Trophoblast cell (in vitro differentiated cells and primary cell): ENCODE data around the gene KCNQ2.

Source experiments
- DNase-seq, 2 donors: peaks; one replicate each; pipeline ENCODE4 v3.0.0-alpha.2; 2016
- H2AFZ ChIP-seq: 2 replicates; pipeline ENCODE4 v1.6.1; 2013; ENCODE audit warnings: low read length, moderate library complexity, mild to moderate bottlenecking; ENCODE audit not compliant: insufficient read depth, poor library complexity
- H2AK5ac ChIP-seq: 2 replicates; pipeline ENCODE4 v1.6.1; 2013; ENCODE audit warnings: mild to moderate bottlenecking, low read length
- H2BK120ac ChIP-seq: 2 replicates; pipeline ENCODE4 v1.6.1; 2013; ENCODE audit warnings: low read length, mild to moderate bottlenecking, moderate library complexity; ENCODE audit not compliant: insufficient read depth, poor library complexity
- H2BK12ac ChIP-seq: 2 replicates; pipeline ENCODE4 v1.6.1; 2013; ENCODE audit warnings: mild to moderate bottlenecking, low read length, moderate library complexity
- H2BK5ac ChIP-seq: 2 replicates; pipeline ENCODE4 v1.6.1; 2013; ENCODE audit warnings: low read length, low read depth, moderate library complexity, mild to moderate bottlenecking; ENCODE audit not compliant: poor library complexity
- H3K14ac ChIP-seq: 2 replicates; pipeline ENCODE4 v1.6.1; 2013; ENCODE audit warnings: mild to moderate bottlenecking, low read length
- H3K18ac ChIP-seq: 2 replicates; pipeline ENCODE4 v1.6.1; 2013; ENCODE audit warnings: mild to moderate bottlenecking, low read length
- H3K23ac ChIP-seq: 2 replicates; pipeline ENCODE4 v1.6.1; 2013; ENCODE audit warnings: low read length
- H3K27ac ChIP-seq: 2 replicates; pipeline ENCODE4 v1.5.1; 2013; ENCODE audit warnings: low read depth, mild to moderate bottlenecking, inconsistent platforms, low read length, moderate library complexity
- H3K27me3 ChIP-seq: 2 replicates; pipeline ENCODE4 v1.6.1; 2013; ENCODE audit warnings: inconsistent platforms, mild to moderate bottlenecking, low read length, moderate library complexity; ENCODE audit not compliant: insufficient read depth
- H3K36me3 ChIP-seq, 2 experiments: 1 replicate in 1 of 2; 2 replicates in 1 of 2; pipeline ENCODE4 v1.6.1; 2013; ENCODE audit warnings: low read length in 2 of 2, mild to moderate bottlenecking in 2 of 2, moderate library complexity in 1 of 2; ENCODE audit not compliant: insufficient read depth in 2 of 2, control insufficient read depth in 1 of 2
- H3K4ac ChIP-seq: 2 replicates; pipeline ENCODE4 v1.6.1; 2013; ENCODE audit warnings: low read depth, mild to moderate bottlenecking, low read length, moderate library complexity
- H3K4me1 ChIP-seq, 2 experiments: 1 replicate in 1 of 2; 2 replicates in 1 of 2; pipeline ENCODE4 v1.6.1; 2013; ENCODE audit warnings: low read length in 2 of 2, mild to moderate bottlenecking in 2 of 2, moderate library complexity in 1 of 2; ENCODE audit not compliant: insufficient read depth in 2 of 2, control insufficient read depth in 1 of 2
- H3K4me2 ChIP-seq: 2 replicates; pipeline ENCODE4 v1.6.1; 2013; ENCODE audit warnings: inconsistent platforms, mild to moderate bottlenecking, low read length, moderate library complexity
- H3K4me3 ChIP-seq: 2 replicates; pipeline ENCODE4 v1.5.1; 2013; ENCODE audit warnings: mild to moderate bottlenecking, low read depth, low read length, inconsistent platforms
- H3K79me1 ChIP-seq: one replicate; pipeline ENCODE4 v1.6.1; 2013; ENCODE audit warnings: low read length
- H3K79me2 ChIP-seq: 2 replicates; pipeline ENCODE4 v1.6.1; 2013; ENCODE audit warnings: low read length, mild to moderate bottlenecking; ENCODE audit not compliant: control insufficient read depth, insufficient read depth, poor library complexity
- H3K9ac ChIP-seq: 2 replicates; pipeline ENCODE4 v1.6.1; 2013; ENCODE audit warnings: mild to moderate bottlenecking, low read length
- H3K9me3 ChIP-seq: 2 replicates; pipeline ENCODE4 v1.6.1; 2013; ENCODE audit warnings: low read depth, mild to moderate bottlenecking, control low read depth, inconsistent platforms, low read length; ENCODE audit not compliant: insufficient read depth
- H4K12ac ChIP-seq: 2 replicates; pipeline ENCODE4 v1.6.1; 2013; ENCODE audit warnings: low read depth, mild to moderate bottlenecking, low read length, moderate library complexity
- H4K8ac ChIP-seq: 2 replicates; pipeline ENCODE4 v1.6.1; 2013; ENCODE audit warnings: low read depth, mild to moderate bottlenecking, low read length, moderate library complexity
- H4K91ac ChIP-seq: one replicate; pipeline ENCODE4 v1.6.1; 2013; ENCODE audit warnings: low read depth, mild to moderate bottlenecking, low read length, moderate library complexity
- WGBS: extraction: QIAGEN DNeasy Blood & Tissue Kit; methylation state at CpG from one replicate; pipeline ENCODE4 v1.1.7; 2013; ENCODE audit warnings: missing lambda C conversion rate; ENCODE audit not compliant: insufficient read length, insufficient coverage; ENCODE audit errors: extremely low coverage; 5-methylcytosine and 5-hydroxymethylcytosine counted together

KCNQ2 gene

GRCh38 chr20:63402181-63402859 is 70.1 kb downstream of the KCNQ2 start:
- no peaks in the 10 kb centered on the region for H3K4me1 ChIP-seq
- no peak overlapping the region for H3K9ac ChIP-seq
- H3K36me3 ChIP-seq: no peaks in the 10 kb centered on the region
- no peak overlapping the region for H3K23ac ChIP-seq
- H3K4me2 ChIP-seq: no peak overlapping the region
- no peak overlapping the region for H3K18ac ChIP-seq
- no peak overlapping the region for H4K8ac ChIP-seq
- no peaks in the 10 kb centered on the region for H3K27me3 ChIP-seq
- no peak overlapping the region for H2BK5ac ChIP-seq
- H3K79me2 ChIP-seq: no peaks in the 10 kb centered on the region
- no peaks in the 10 kb centered on the region for H3K9me3 ChIP-seq
- no peak overlapping the region for H4K91ac ChIP-seq
- H3K27ac ChIP-seq: no peak overlapping the region
- H2AFZ ChIP-seq: no peak overlapping the region
- no peaks in the 10 kb centered on the region for H3K79me1 ChIP-seq
- no peak overlapping the region for H2BK12ac ChIP-seq
- H4K12ac ChIP-seq: no peak overlapping the region
- WGBS: no CpG with 5 or more reads among the region's 24 CpGs
- no peak overlapping the region for H2BK120ac ChIP-seq
- H3K14ac ChIP-seq: no peak overlapping the region
- H2AK5ac ChIP-seq: no peak overlapping the region
- no peak for DNase-seq
- no peak overlapping the region for H3K4me3 ChIP-seq
- H3K4ac ChIP-seq: no peak overlapping the region

- H2BK5ac ChIP-seq: no peak overlapping the region
- WGBS: no CpG with 5 or more reads among the region's 29 CpGs
- no peaks in the 10 kb centered on the region for H3K79me2 ChIP-seq
- no peak overlapping the region for H4K12ac ChIP-seq
- H3K27ac ChIP-seq: no peak overlapping the region
- H3K4me3 ChIP-seq: no peak overlapping the region
- no peaks in the 10 kb centered on the region for H3K4me1 ChIP-seq
- no peak overlapping the region for H3K4ac ChIP-seq
- no peak overlapping the region for H3K9ac ChIP-seq
- H2BK120ac ChIP-seq: no peak overlapping the region
- no peak overlapping the region for H2AFZ ChIP-seq
- no peak overlapping the region for H3K23ac ChIP-seq
- no peak overlapping the region for H2AK5ac ChIP-seq
- no peak for DNase-seq
- H3K14ac ChIP-seq: no peak overlapping the region
- no peak overlapping the region for H2BK12ac ChIP-seq
- no peaks in the 10 kb centered on the region for H3K79me1 ChIP-seq
- no peaks in the 10 kb centered on the region for H3K36me3 ChIP-seq
- no peaks in the 10 kb centered on the region for H3K9me3 ChIP-seq
- H3K4me2 ChIP-seq: no peak overlapping the region
- no peak overlapping the region for H4K91ac ChIP-seq
- H3K27me3 ChIP-seq: no peaks in the 10 kb centered on the region
- H4K8ac ChIP-seq: no peak overlapping the region
- no peak overlapping the region for H3K18ac ChIP-seq
Measured at GRCh38 chr20:63401384-63402110, 70.9 kb downstream of the KCNQ2 start.

DNA sequence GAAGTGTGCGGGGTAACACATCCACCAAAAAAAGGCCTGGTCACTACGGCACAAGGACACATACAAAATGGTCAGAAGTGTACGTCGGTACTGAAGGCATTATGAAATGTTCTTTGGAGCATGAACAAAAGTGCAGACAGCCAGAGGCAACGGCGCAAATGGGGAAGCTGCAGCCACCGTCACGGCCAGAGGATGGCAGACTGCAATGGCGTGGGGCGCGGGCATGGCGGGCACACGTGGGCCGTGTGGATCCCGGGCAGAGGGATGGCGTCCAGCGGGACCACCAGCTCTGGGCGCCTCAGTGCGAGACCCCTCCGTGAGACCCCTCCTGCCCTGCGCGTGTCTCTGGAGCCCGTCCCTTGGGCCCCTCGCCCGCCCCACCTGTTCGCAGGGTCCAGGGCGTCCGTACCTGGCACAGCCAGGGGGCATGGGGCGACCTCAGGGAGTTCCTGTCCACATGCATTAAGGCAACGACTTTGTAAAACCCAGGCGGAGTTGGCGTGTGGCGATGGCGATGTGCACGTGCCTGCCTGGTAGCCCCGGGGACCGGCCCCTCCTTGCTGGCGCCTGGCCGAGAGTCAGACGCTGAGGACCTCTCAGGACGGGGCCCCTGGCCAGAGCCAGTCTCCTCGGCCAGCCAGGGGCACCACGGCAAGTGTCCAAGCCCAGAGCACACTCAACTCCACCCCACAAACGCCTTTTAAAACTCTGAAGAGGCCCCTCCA is 71.8 kb downstream of the KCNQ2 start:
- no CpG with 5 or more reads among the region's 44 CpGs for WGBS
- Histone ChIP-seq H3K14ac (no peak overlapping the region), H3K36me3 (no peaks in the 10 kb centered on the region)

DNA sequence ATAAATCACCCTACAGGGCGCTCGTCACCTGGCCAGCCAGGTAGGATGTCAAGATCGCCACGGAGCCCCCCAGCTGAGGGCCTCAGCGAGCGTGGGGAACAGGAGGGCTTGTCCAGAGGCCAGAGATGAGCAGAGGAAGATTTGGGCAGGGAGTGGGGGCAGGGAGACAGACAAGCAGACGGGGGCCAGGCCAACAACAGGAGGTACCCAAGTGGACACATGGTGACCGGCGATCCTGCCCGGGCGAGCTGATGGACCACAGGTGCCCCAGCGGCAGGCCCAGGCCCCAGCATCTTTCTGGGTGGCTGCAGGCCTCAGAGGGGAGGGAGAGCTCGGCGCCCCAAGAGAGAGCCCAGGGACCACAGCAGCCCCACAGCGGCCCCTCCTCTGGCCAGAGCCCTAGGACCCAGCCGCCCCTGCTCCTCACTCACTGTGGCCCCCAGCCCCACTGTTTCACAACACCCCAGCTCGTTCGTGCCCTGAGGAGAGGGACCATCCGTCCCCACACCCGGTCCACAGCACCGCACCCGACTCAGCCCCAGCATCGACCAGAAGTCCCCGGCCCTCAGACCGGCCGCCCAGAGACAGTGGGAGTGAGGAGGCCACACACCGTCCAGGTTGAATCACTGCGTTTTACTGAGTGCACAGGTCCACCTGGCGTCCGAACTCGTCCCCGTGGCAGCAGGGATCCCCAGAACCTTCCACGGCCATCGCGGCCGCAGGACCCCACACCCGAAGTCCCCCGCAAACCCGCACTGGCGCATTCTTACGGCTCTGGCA is 72.7 kb downstream of the KCNQ2 start:
- Histone ChIP-seq H2AFZ (no peak overlapping the region), H3K23ac (no peak overlapping the region), H2BK120ac (no peak overlapping the region), H3K14ac (no peak overlapping the region), H3K79me1 (no peaks in the 10 kb centered on the region), H4K91ac (no peak overlapping the region), H3K4me2 (no peak overlapping the region), H2BK5ac (no peak overlapping the region), H3K4me1 (no peaks in the 10 kb centered on the region), H2BK12ac (no peak overlapping the region), H3K9me3 (no peaks in the 10 kb centered on the region), H3K4ac (no peak overlapping the region), H3K36me3 (no peaks in the 10 kb centered on the region), H3K18ac (no peak overlapping the region), H3K27me3 (no peaks in the 10 kb centered on the region), H3K79me2 (no peaks in the 10 kb centered on the region), H4K12ac (no peak overlapping the region), H3K9ac (no peak overlapping the region), H3K4me3 (no peak overlapping the region), H4K8ac (no peak overlapping the region), H2AK5ac (no peak overlapping the region), H3K27ac (no peak overlapping the region)
- no peak for DNase-seq
- WGBS: no CpG with 5 or more reads among the region's 41 CpGs

More for the DNA sequence above, 71.8 kb downstream of the KCNQ2 start:
- Histone ChIP-seq H4K12ac (no peak overlapping the region), H3K4ac (no peak overlapping the region), H2BK5ac (no peak overlapping the region), H3K4me2 (no peak overlapping the region), H2AK5ac (no peak overlapping the region), H3K4me1 (no peaks in the 10 kb centered on the region), H2BK12ac (no peak overlapping the region), H2BK120ac (no peak overlapping the region), H4K91ac (no peak overlapping the region), H3K9me3 (no peaks in the 10 kb centered on the region), H2AFZ (no peak overlapping the region), H3K79me2 (no peaks in the 10 kb centered on the region), H3K23ac (no peak overlapping the region), H3K9ac (no peak overlapping the region), H3K27me3 (no peaks in the 10 kb centered on the region), H3K4me3 (no peak overlapping the region), H4K8ac (no peak overlapping the region), H3K27ac (no peak overlapping the region), H3K79me1 (no peaks in the 10 kb centered on the region), H3K18ac (no peak overlapping the region)
- DNase-seq: no peak
